ENCODE results near the gene TPSG1.
"Not testable (repeated sequence)": the region's sequence is repeated elsewhere in the genome, so short reads cannot be mapped to it uniquely, and the experiment has no call there.

Gene TPSG1

GRCh38 chr16:1194665-1195392 is 30.2 kb downstream of the TPSG1 start:
- no peak for DNase-seq (ENCODE audit: low read depth in 2 of 2)

GRCh38 chr16:1193825-1194581 is 31.1 kb downstream of the TPSG1 start:
- no peak for DNase-seq (ENCODE audit: low read depth in 2 of 2)

- no peak for DNase-seq (ENCODE audit: low read depth in 2 of 2)
Observed at GRCh38 chr16:1193143-1193824, 31.8 kb downstream of the TPSG1 start.

- no peak for DNase-seq (ENCODE audit: low read depth in 2 of 2)
Observed at GRCh38 chr16:1192384-1193073, 32.5 kb downstream of the TPSG1 start.

GRCh38 chr16:1190789-1191188 is 34.3 kb downstream of the TPSG1 start:
- not testable (repeated sequence) for DNase-seq (ENCODE audit: low read depth in 2 of 2)

- DNase-seq (ENCODE audit: low read depth in 2 of 2): no peak
Observed at GRCh38 chr16:1189455-1189854, 35.6 kb downstream of the TPSG1 start.

- DNase-seq (ENCODE audit: low read depth in 2 of 2): no peak
Observed at GRCh38 chr16:1188432-1189189, 36.5 kb downstream of the TPSG1 start.

- DNase-seq (ENCODE audit: low read depth in 2 of 2): not testable (repeated sequence)
Observed at GRCh38 chr16:1185460-1186207, 39.4 kb downstream of the TPSG1 start.

- no peak for DNase-seq (ENCODE audit: low read depth in 2 of 2)
Observed at GRCh38 chr16:1184980-1185379, 40.1 kb downstream of the TPSG1 start.

GRCh38 chr16:1184156-1184868 is 40.8 kb downstream of the TPSG1 start:
- no peak for DNase-seq (ENCODE audit: low read depth in 2 of 2)

- no peak for DNase-seq (ENCODE audit: low read depth in 2 of 2)
Observed at GRCh38 chr16:1182950-1183907, 41.8 kb downstream of the TPSG1 start.

GRCh38 chr16:1182316-1182671 is 42.8 kb downstream of the TPSG1 start:
- DNase-seq (ENCODE audit: low read depth in 2 of 2): no peak

- DNase-seq (ENCODE audit: low read depth in 2 of 2): no peak
Observed at GRCh38 chr16:1181404-1182315, 43.4 kb downstream of the TPSG1 start.

- no peak for DNase-seq (ENCODE audit: low read depth in 2 of 2)
Observed at GRCh38 chr16:1180549-1181403, 44.3 kb downstream of the TPSG1 start.

- no peak for DNase-seq (ENCODE audit: low read depth in 2 of 2)
Observed at GRCh38 chr16:1178295-1178910, 46.7 kb downstream of the TPSG1 start.

GRCh38 chr16:1177750-1178149 is 47.3 kb downstream of the TPSG1 start:
- no peak for DNase-seq (ENCODE audit: low read depth in 2 of 2)

All from activated CD8-positive, alpha-beta memory T cell treated with anti-CD3 and anti-CD28 coated beads for 4 hours (primary cell).